CD4-positive, alpha-beta T cell (primary cell): ENCODE results near the gene KCNIP4. TPM values are rescaled to one million over a fixed set of nuclear protein-coding genes. Genes with fewer than 3 reads are reported as not detected.

ENCODE experiments used
- ATAC-seq: fragments of 200-7000 bp; cut with Tn5 transposase; one replicate; pipeline ENCODE4 v1.10.0; 2022; ENCODE audit warnings: mild to moderate bottlenecking; ENCODE audit not compliant: poor library complexity
- CTCF ChIA-PET: fragments of 350-600 bp; sonication (Branson Sonifier 250); formaldehyde crosslinking; loops from one replicate; lab custom pipeline; 2021; ENCODE audit warnings: antibody characterized with exemption, inconsistent platforms; lab: Charles Lee
- POLR2A ChIA-PET: fragments of 350-600 bp; sonication (Branson Sonifier 250); formaldehyde crosslinking; loops from one replicate; lab custom pipeline; 2021; ENCODE audit warnings: antibody characterized with exemption, inconsistent platforms; lab: Charles Lee
- DNase-seq, 14 experiments: peaks; one replicate each; pipeline ENCODE4 v3.0.0-alpha.2; 2013 to 2020; ENCODE audit warnings: mixed read lengths in 2 of 14
- H3K27ac ChIP-seq, 2 donors: one replicate each; pipeline versions ENCODE4 v1.5.1 to v1.7.0; 2013; ENCODE audit warnings: low read length in 2 of 2, low read depth in 1 of 2, mild to moderate bottlenecking in 1 of 2
- H3K27me3 ChIP-seq, 2 experiments: 1 replicate in 1 of 2; 2 replicates in 1 of 2; pipeline versions ENCODE4 v1.6.1 to v1.7.0; 2013; ENCODE audit warnings: low read length in 2 of 2, control low read depth in 1 of 2, mild to moderate bottlenecking in 1 of 2, moderate library complexity in 1 of 2; ENCODE audit not compliant: insufficient read depth in 2 of 2, control insufficient read depth in 1 of 2
- H3K36me3 ChIP-seq: one replicate; pipeline ENCODE4 v1.6.1; 2013; ENCODE audit warnings: low read length, control low read depth; ENCODE audit not compliant: insufficient read depth
- H3K4me1 ChIP-seq: one replicate; pipeline ENCODE4 v1.6.1; 2013; ENCODE audit warnings: low read length, control low read depth; ENCODE audit not compliant: insufficient read depth
- H3K4me3 ChIP-seq: one replicate; pipeline ENCODE4 v1.5.1; 2013; ENCODE audit warnings: mild to moderate bottlenecking, low read length, moderate library complexity
- H3K9me3 ChIP-seq, 2 experiments: 1 replicate in 1 of 2; 2 replicates in 1 of 2; pipeline versions ENCODE4 v1.6.1 to v1.7.0; 2013; ENCODE audit warnings: low read length in 2 of 2, mild to moderate bottlenecking in 2 of 2, control low read depth in 1 of 2, moderate library complexity in 1 of 2; ENCODE audit not compliant: control insufficient read depth in 1 of 2, insufficient read depth in 1 of 2
- H3K27ac Mint-ChIP-seq: one replicate; pipeline ENCODE4 v1.8.0; 2020; ENCODE audit warnings: mixed read lengths
- H3K27me3 Mint-ChIP-seq: one replicate; pipeline ENCODE4 v1.8.0; 2021; ENCODE audit warnings: mixed read lengths
- H3K36me3 Mint-ChIP-seq: one replicate; pipeline ENCODE4 v1.8.0; 2021; ENCODE audit warnings: low read depth, mixed read lengths
- H3K4me1 Mint-ChIP-seq: one replicate; pipeline ENCODE4 v1.8.0; 2021; ENCODE audit warnings: low read depth, mixed read lengths
- H3K4me3 Mint-ChIP-seq: one replicate; pipeline ENCODE4 v1.8.0; 2020; ENCODE audit warnings: mild to moderate bottlenecking, mixed read lengths
- H3K9me3 Mint-ChIP-seq: one replicate; pipeline ENCODE4 v1.8.0; 2020; ENCODE audit warnings: mixed read lengths
- CTCF ChIP-seq: fragments of 200-600 bp; IDR thresholded peaks from one replicate; pipeline ENCODE4 v1.8.0; 2022; ENCODE audit warnings: antibody characterized with exemption, mild to moderate bottlenecking
- intact Hi-C, 2 experiments: fragments of 100-400 bp; cut with DNase I in 1 of 2; cut with micrococcal nuclease in 1 of 2; formaldehyde crosslinking; loops; one replicate each; pipeline versions ENCODE4 v1.15.1 to v1.9.0; 2023 to 2025; cut with DNase I, micrococcal nuclease
- total RNA-seq, 174 experiments: library from RNA in 2 of 174; stranded (reverse) in 2 of 174; gene quantifications; one replicate each; pipeline ENCODE4 v1.2.3 and lab custom pipeline; 2021 to 2026

KCNIP4 gene
- total RNA-seq, 2 experiments from 2014 or later, result not detected

GRCh38 chr4:21685911-21686310, 262.7 kb downstream of the KCNIP4 start:
- Histone ChIP-seq H3K4me3 (no peak overlapping the region), H3K36me3 (no peaks in the 10 kb centered on the region), H3K4me1 (no peaks in the 10 kb centered on the region), H3K27me3 (no peaks in the 10 kb centered on the region), H3K27ac (no peak overlapping the region), H3K9me3 (no peaks in the 10 kb centered on the region)
- TF ChIP-seq CTCF, result no peak
- no peak for ATAC-seq
- Mint-ChIP-seq H3K4me3 (no peak overlapping the region), H3K4me1 (no peaks in the 10 kb centered on the region), H3K27ac (no peak overlapping the region), H3K9me3 (peaks cover 3% of the 10 kb centered on the region), H3K36me3 (no peaks in the 10 kb centered on the region), H3K27me3 (no peaks in the 10 kb centered on the region)
- intact Hi-C loops, result no loop called here
- ChIA-PET CTCF (no interaction called here), POLR2A (no interaction called here)
- no peak for DNase-seq

DNA sequence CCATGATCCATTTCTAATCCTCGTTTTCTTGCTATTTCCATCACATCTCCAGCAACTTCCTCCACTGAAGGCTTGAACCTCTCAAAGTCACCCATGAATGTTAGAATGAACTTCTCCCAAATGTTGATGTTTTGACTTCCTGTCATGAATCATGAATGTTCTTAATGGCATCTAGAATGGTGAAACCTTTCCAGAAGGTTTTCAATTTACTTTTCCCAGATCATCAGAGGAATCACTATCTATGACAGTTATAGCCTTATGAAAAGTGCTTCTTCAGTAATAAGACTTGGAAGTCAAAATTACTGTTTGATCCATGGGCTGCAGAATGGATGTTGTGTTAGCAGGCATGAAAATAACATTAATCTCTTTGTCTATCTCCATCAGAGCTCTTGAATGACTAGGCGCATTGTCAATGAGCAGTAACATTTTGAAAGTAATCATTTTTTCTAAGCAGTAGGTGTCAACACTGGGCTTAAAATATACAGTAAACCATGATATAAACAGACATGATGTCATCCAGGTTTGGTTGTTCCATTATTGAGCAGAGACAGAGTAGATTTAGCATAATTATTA, 268.2 kb downstream of the KCNIP4 start:
- H3K9me3 ChIP-seq, result peaks cover 0 to 5% of the 10 kb centered on the region in 2 experiments
- H3K9me3 Mint-ChIP-seq, result no peaks in the 10 kb centered on the region
- H3K4me1 Mint-ChIP-seq, result no peaks in the 10 kb centered on the region

GRCh38 chr4:21678711-21679110, 269.9 kb downstream of the KCNIP4 start:
- H3K4me1 ChIP-seq, result no peaks in the 10 kb centered on the region
- ChIA-PET CTCF (no interaction called here), POLR2A (no interaction called here)
- Mint-ChIP-seq H3K9me3 (no peaks in the 10 kb centered on the region), H3K4me1 (no peaks in the 10 kb centered on the region), H3K4me3 (no peak overlapping the region), H3K27ac (no peak overlapping the region), H3K27me3 (no peaks in the 10 kb centered on the region), H3K36me3 (no peaks in the 10 kb centered on the region)
- intact Hi-C loops, result no loop called here
- DNase-seq (no peak), ATAC-seq (no peak)
- no peak overlapping the region for H3K4me3 ChIP-seq
- H3K27me3 ChIP-seq, result no peaks in the 10 kb centered on the region
- H3K36me3 ChIP-seq, result no peaks in the 10 kb centered on the region
- no peak overlapping the region for H3K27ac ChIP-seq
- TF ChIP-seq CTCF, result no peak
- peaks cover 0 to 5% of the 10 kb centered on the region in 2 experiments for H3K9me3 ChIP-seq

More for the DNA sequence above, 268.2 kb downstream of the KCNIP4 start:
- no peak for DNase-seq
- intact Hi-C loops, result no loop called here
- H3K27me3 ChIP-seq, result no peaks in the 10 kb centered on the region
- H3K27ac ChIP-seq, result no peak overlapping the region
- no peaks in the 10 kb centered on the region for H3K36me3 ChIP-seq
- H3K4me1 ChIP-seq, result no peaks in the 10 kb centered on the region
- no peak for ATAC-seq
- POLR2A ChIA-PET, result no interaction called here
- Mint-ChIP-seq H3K36me3 (no peaks in the 10 kb centered on the region), H3K4me3 (no peak overlapping the region), H3K27ac (no peak overlapping the region), H3K27me3 (no peaks in the 10 kb centered on the region)
- TF ChIP-seq CTCF, result no peak
- CTCF ChIA-PET, result no interaction called here
- H3K4me3 ChIP-seq, result no peak overlapping the region
